Uterus (tissue), 4 donors: Measurements from ENCODE around the gene OR2T10. TPM values are rescaled to one million over a fixed set of nuclear protein-coding genes. Genes with fewer than 3 reads are reported as not detected.
"Not testable (repeated sequence)": the region's sequence is repeated elsewhere in the genome, so short reads cannot be mapped to it uniquely, and the experiment has no call there.

ENCODE experiments used
- DNase-seq, 2 donors: peaks; one replicate each; pipeline ENCODE4 v3.0.0-alpha.2; 2019 to 2020
- H3K27ac ChIP-seq, 2 donors: fragments of 200-600 bp; sonication (generic); 1 replicate in 1 of 2; 2 replicates in 1 of 2; pipeline ENCODE4 v1.5.1; 2016 to 2018
- H3K27me3 ChIP-seq, 2 donors: fragments of 200-600 bp; sonication (generic); one replicate each; pipeline ENCODE4 v1.5.1; 2018 to 2019; ENCODE audit warnings: control low read depth in 1 of 2
- H3K36me3 ChIP-seq, 2 donors: fragments of 200-600 bp; sonication (generic); one replicate each; pipeline ENCODE4 v1.5.1; 2019; ENCODE audit warnings: control low read depth in 1 of 2
- H3K4me1 ChIP-seq, 2 donors: fragments of 200-600 bp; sonication (generic); one replicate each; pipeline ENCODE4 v1.5.1; 2018 to 2019; ENCODE audit warnings: control low read depth in 1 of 2
- H3K4me3 ChIP-seq, 2 donors: fragments of 200-600 bp; sonication (generic); 1 replicate in 1 of 2; 2 replicates in 1 of 2; pipeline ENCODE4 v1.5.1; 2018 to 2019; ENCODE audit warnings: mild to moderate bottlenecking in 1 of 2
- H3K9me3 ChIP-seq, 2 donors: fragments of 200-600 bp; sonication (generic); one replicate each; pipeline ENCODE4 v1.5.1; 2019; ENCODE audit warnings: control low read depth in 1 of 2
- CTCF ChIP-seq, 4 experiments: fragments of 200-600 bp in 2 of 4; fragments of 450-650 bp in 2 of 4; sonication (generic) in 2 of 4; IDR thresholded peaks; one replicate each; pipeline ENCODE4 v1.5.1; 2016 to 2019; ENCODE audit warnings: antibody characterized with exemption in 4 of 4, mild to moderate bottlenecking in 2 of 4, moderate library complexity in 1 of 4
- POLR2A ChIP-seq, 2 donors: fragments of 450-650 bp; IDR thresholded peaks; one replicate each; pipeline ENCODE4 v1.6.1; 2016; ENCODE audit warnings: antibody characterized with exemption in 2 of 2, mild to moderate bottlenecking in 1 of 2, moderate library complexity in 1 of 2
- intact Hi-C: fragments of 100-400 bp; cut with DNase I; formaldehyde crosslinking; loops from one replicate; pipeline ENCODE4 v1.15.1; 2023; ENCODE audit warnings: low total_unique reads
- total RNA-seq, 4 donors: library from RNA; depleted of rRNA in 3 of 4; stranded (reverse); fragments of >200 nt in 3 of 4; gene quantifications; one replicate each; pipeline versions ENCODE4 v1.1.0 to v1.2.4, GENCODE V29; 2014 to 2023
- donor health status: DM: yes; HTN: yes; CAD: no.

The OR2T10 gene
- total RNA-seq, 4 donors from 2014 or later = not detected

DNA sequence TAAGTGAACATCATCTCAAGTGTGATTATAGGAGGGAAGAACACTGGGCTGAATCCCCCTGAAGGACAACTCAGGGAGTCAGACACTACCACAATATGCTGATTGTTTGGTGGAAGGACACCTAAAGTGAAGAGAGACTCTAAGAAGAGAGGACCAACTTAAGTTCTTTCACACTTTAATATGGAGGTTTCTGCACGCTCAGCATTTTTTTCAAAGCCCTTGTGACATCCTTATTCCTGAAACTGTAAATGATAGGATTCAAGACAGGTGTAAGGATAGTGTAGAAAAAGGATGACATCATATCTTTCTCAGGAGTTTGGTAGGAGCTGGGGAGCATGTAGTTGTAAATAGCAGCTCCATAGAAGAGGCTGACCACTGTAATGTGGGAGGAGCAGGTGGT, 4.8 kb downstream of the OR2T10 start:
- Histone ChIP-seq H3K4me1 (no peaks in the 10 kb centered on the region), H3K27ac (no peak overlapping the region), H3K4me3 (no peak overlapping the region), H3K36me3 (no peaks in the 10 kb centered on the region), H3K27me3 (no peaks in the 10 kb centered on the region), H3K9me3 (no peaks in the 10 kb centered on the region)
- no peak for DNase-seq
- intact Hi-C loops = no loop called here
- no peak for TF ChIP-seq POLR2A (IDR thresholded peaks at IDR 0.05)
- no peak for TF ChIP-seq CTCF (IDR thresholded peaks at IDR 0.05)

GRCh38 chr1:248590055-248590454, 7.4 kb downstream of the OR2T10 start:
- Histone ChIP-seq H3K27me3 (no peaks in the 10 kb centered on the region), H3K4me3 (no peak overlapping the region), H3K36me3 (no peaks in the 10 kb centered on the region), H3K4me1 (no peaks in the 10 kb centered on the region), H3K9me3 (no peaks in the 10 kb centered on the region), H3K27ac (no peak overlapping the region)
- intact Hi-C loops = no loop called here
- TF ChIP-seq POLR2A (IDR thresholded peaks at IDR 0.05) (no peak), CTCF (IDR thresholded peaks at IDR 0.05) (no peak)
- no peak for DNase-seq

DNA sequence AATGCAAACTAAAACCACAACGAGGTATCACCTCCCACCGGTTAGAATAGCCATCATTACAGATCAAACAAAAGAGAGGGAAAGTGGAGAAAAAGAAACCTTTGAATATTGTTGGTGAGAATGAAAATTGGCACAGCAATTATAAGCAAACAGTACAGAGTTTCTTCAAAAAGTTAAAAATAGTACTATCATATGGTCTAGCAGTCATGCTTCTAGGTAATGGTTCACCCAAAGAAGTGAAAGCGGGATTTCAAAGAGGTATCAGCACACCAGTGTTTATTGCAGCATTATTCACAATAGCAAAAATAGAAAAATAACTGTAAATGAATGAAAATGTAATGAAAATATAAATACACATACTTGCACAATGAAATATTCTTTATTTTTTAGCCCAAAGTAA, 8.2 kb downstream of the OR2T10 start:
- Histone ChIP-seq H3K4me3 (no peak overlapping the region), H3K9me3 (no peaks in the 10 kb centered on the region), H3K36me3 (no peaks in the 10 kb centered on the region), H3K4me1 (no peaks in the 10 kb centered on the region), H3K27me3 (no peaks in the 10 kb centered on the region), H3K27ac (no peak overlapping the region)
- intact Hi-C loops = no loop called here
- no peak for TF ChIP-seq POLR2A (IDR thresholded peaks at IDR 0.05)
- no peak for TF ChIP-seq CTCF (IDR thresholded peaks at IDR 0.05)
- DNase-seq = no peak

DNA sequence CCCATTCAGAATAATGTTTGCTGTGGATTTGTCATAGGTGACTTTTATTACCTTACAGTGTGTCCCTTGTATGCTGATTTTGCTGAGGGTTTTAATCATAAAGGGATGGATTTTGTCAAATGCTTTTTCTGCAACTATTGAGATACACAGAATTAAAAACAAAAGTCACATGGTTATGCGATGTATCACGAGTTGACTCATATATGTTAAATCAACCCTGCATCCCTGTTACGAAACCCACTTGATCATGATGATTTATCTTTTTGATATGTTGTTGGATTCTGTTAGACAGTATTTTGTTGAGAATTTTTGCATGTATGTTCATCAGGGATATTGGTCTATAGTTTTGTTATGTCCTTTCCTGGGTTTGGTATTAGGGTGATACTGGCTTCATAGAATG, 12.2 kb downstream of the OR2T10 start:
- Histone ChIP-seq H3K4me3 (no peak overlapping the region), H3K9me3 (no peaks in the 10 kb centered on the region), H3K36me3 (no peaks in the 10 kb centered on the region), H3K27me3 (no peaks in the 10 kb centered on the region), H3K4me1 (no peaks in the 10 kb centered on the region), H3K27ac (no peak overlapping the region)
- no peak for TF ChIP-seq POLR2A (IDR thresholded peaks at IDR 0.05)
- no peak for TF ChIP-seq CTCF (IDR thresholded peaks at IDR 0.05)
- intact Hi-C loops = no loop called here
- DNase-seq = no peak

GRCh38 chr1:248576260-248576980, 21.1 kb downstream of the OR2T10 start:
- TF ChIP-seq CTCF (IDR thresholded peaks at IDR 0.05) (no peak), POLR2A (IDR thresholded peaks at IDR 0.05) (no peak)
- Histone ChIP-seq H3K4me1 (no peaks in the 10 kb centered on the region), H3K4me3 (no peak overlapping the region), H3K36me3 (no peaks in the 10 kb centered on the region), H3K27me3 (no peaks in the 10 kb centered on the region), H3K9me3 (no peaks in the 10 kb centered on the region), H3K27ac (no peak overlapping the region)
- intact Hi-C loops = no loop called here
- DNase-seq = no peak

- DNase-seq, H3K9me3 ChIP-seq, H3K27ac ChIP-seq, H3K27me3 ChIP-seq, H3K4me3 ChIP-seq, H3K36me3 ChIP-seq, H3K4me1 ChIP-seq, intact Hi-C loops: not testable (repeated sequence)
Observed at GRCh38 chr1:248574657-248575056, 22.8 kb downstream of the OR2T10 start, which contains the start of gene OR2T34. Gene OR2T34 (minus strand): TSS chr1:248574757. CDS start chr1:248574757, 0 bp downstream.

- DNase-seq, H3K9me3 ChIP-seq, intact Hi-C loops, H3K27me3 ChIP-seq, H3K4me3 ChIP-seq, H3K27ac ChIP-seq, H3K36me3 ChIP-seq, H3K4me1 ChIP-seq: not testable (repeated sequence)
Observed at GRCh38 chr1:248573856-248574255, 23.6 kb downstream of the OR2T10 start.

DNA sequence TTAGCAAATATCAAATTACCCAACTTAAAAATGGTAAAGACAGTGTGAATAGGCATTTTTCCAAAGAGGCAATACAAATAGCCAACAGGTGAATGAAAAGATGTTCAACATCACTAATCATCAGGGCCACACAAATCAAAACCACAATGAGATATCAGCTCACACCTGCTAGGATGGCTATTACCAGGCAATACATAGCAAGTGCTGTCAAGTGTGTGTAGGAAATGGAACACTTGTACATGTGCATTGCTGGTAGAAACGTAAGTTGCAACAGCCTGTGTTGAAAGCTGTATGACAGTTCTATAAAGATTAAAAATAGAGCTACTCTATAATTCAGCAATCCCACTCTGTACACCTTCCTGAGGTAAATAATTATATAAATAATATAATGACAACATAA, 25.5 kb downstream of the OR2T10 start:
- DNase-seq, intact Hi-C loops, H3K4me1 ChIP-seq, H3K27me3 ChIP-seq, H3K4me3 ChIP-seq, H3K27ac ChIP-seq, H3K9me3 ChIP-seq, H3K36me3 ChIP-seq: not testable (repeated sequence)
